Right atrium auricular region (tissue), 2 donors: Measurements from ENCODE around the gene BANK1. TPM values are rescaled to one million over a fixed set of nuclear protein-coding genes. Genes with fewer than 3 reads are reported as not detected.

Source experiments
- DNase-seq: peaks from one replicate; pipeline ENCODE4 v3.0.0-alpha.2; 2019; ENCODE audit warnings: low spot score
- H3K27ac ChIP-seq, 2 donors: fragments of 200-600 bp; sonication (generic); 1 replicate in 1 of 2; 2 replicates in 1 of 2; pipeline ENCODE4 v1.5.1; 2016 to 2019
- H3K27me3 ChIP-seq, 2 donors: fragments of 200-600 bp; sonication (generic); one replicate each; pipeline versions ENCODE4 v1.5.1 to v1.6.0; 2017 to 2019
- H3K36me3 ChIP-seq: fragments of 200-600 bp; sonication (generic); one replicate; pipeline ENCODE4 v1.5.1; 2016
- H3K4me1 ChIP-seq, 2 donors: fragments of 200-600 bp; sonication (generic); one replicate each; pipeline versions ENCODE4 v1.5.1 to v1.6.0; 2017 to 2019
- H3K4me3 ChIP-seq, 2 donors: fragments of 200-600 bp; sonication (generic); 1 replicate in 1 of 2; 2 replicates in 1 of 2; pipeline ENCODE4 v1.5.1; 2017 to 2019; ENCODE audit warnings: mild to moderate bottlenecking in 1 of 2, moderate library complexity in 1 of 2
- H3K9me3 ChIP-seq, 2 donors: fragments of 200-600 bp; sonication (generic); one replicate each; pipeline ENCODE4 v1.5.1; 2019
- CTCF ChIP-seq, 2 donors: fragments of 200-600 bp; sonication (generic); IDR thresholded peaks; one replicate each; pipeline ENCODE4 v1.5.1; 2019; ENCODE audit warnings: antibody characterized with exemption in 2 of 2
- total RNA-seq, 2 donors: library from RNA; depleted of rRNA; stranded (reverse); fragments of >200 nt; gene quantifications; one replicate each; pipeline ENCODE4 v1.1.0, GENCODE V29; 2016

BANK1 gene
- total RNA-seq, 2 donors from 2014 or later = 1.4 TPM; not detected in 1

DNA sequence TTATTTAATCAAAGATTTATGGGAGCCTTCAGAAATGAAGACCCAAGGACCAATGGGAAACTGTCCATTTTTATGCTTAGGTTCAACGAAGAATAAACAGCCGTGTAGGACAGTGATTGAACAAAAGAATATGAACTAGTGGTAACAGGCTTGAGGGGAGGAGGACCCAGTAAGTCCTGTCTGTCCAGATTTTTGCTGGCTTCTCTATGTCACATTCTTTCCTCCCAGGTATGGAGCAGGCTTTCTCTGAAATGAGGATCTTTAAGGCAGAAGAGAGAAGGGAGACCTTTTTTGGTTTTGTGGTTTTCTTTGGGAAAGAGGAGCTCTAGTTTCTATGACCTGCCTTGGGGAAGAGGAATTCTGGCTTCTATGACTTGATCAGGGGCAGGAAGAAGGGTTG lies 74.1 kb downstream of the BANK1 start:
- no peak for DNase-seq
- no peaks in the 10 kb centered on the region for H3K36me3 ChIP-seq
- no peaks in the 10 kb centered on the region for H3K27me3 ChIP-seq
- no peak overlapping the region for H3K27ac ChIP-seq
- H3K4me1 ChIP-seq = no peaks in the 10 kb centered on the region
- H3K4me3 ChIP-seq = no peak overlapping the region
- H3K9me3 ChIP-seq = no peaks in the 10 kb centered on the region
- TF ChIP-seq CTCF (IDR thresholded peaks at IDR 0.05) = no peak

GRCh38 chr4:101865501-101866062 lies 75.1 kb downstream of the BANK1 start:
- H3K4me3 ChIP-seq = no peak overlapping the region
- H3K27ac ChIP-seq = no peak overlapping the region
- no peak for DNase-seq
- no peaks in the 10 kb centered on the region for H3K27me3 ChIP-seq
- H3K36me3 ChIP-seq = no peaks in the 10 kb centered on the region
- H3K9me3 ChIP-seq = no peaks in the 10 kb centered on the region
- TF ChIP-seq CTCF (IDR thresholded peaks at IDR 0.05) = no peak
- H3K4me1 ChIP-seq = no peaks in the 10 kb centered on the region

DNA sequence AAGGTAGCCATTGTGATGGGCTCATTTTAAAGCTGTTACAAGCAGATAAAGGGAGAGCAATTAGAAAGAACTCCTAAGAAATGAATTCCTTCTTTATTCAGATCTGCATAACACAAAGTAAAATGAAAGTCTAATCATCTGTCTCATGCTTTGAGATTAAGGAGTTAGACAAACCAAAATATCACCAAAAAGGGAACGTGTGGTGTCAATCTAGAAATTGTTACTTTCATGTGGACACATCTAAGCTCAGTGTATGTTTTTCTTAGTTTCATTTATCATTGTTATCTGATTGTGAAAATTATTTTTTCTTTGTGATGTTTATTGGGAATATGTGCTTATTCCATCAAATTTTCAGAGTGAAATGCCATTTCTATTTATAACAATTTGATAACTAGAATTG lies 80.3 kb downstream of the BANK1 start:
- H3K27ac ChIP-seq = no peak overlapping the region
- H3K36me3 ChIP-seq = no peaks in the 10 kb centered on the region
- no peaks in the 10 kb centered on the region for H3K4me1 ChIP-seq
- no peak overlapping the region for H3K4me3 ChIP-seq
- no peak for TF ChIP-seq CTCF (IDR thresholded peaks at IDR 0.05)
- DNase-seq = no peak
- H3K27me3 ChIP-seq = no peaks in the 10 kb centered on the region
- H3K9me3 ChIP-seq = no peaks in the 10 kb centered on the region

DNA sequence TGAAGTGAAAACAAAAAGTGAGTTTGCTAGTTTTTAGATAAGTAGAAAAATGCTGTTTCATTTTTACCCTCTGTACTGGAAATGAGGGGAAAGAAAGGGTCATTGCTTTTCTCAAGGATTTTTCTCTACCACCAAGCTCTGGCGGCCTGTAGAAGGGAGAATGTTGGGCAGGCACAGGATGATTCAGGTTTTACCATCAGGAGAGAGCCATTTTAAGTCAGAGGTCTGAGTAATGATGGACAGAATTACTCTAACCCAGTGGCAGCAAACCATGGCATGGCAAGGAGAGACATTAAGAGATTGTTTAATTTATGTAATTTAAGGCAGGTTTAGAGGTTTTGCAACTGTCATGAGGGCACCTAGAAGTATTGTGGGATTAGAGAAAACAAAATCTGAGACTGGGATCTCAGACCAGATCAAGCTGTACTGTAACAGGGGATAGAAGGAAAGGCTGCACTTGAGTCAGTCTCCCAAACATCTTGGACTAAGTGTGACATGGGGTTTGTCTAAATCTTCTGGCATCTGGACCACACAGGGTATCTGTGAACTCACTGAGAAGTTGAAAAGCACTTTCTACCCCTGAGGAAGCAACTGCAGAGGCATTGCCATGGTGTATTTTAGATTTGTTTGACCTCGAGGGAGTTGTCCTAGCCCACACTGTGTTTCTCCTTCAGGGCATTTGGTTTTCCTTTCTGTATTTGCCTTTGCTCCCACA lies 81.6 kb downstream of the BANK1 start:
- no peak for TF ChIP-seq CTCF (IDR thresholded peaks at IDR 0.05)
- no peak for DNase-seq
- Histone ChIP-seq H3K4me3 (no peak overlapping the region), H3K4me1 (no peaks in the 10 kb centered on the region), H3K36me3 (no peaks in the 10 kb centered on the region), H3K9me3 (no peaks in the 10 kb centered on the region), H3K27me3 (no peaks in the 10 kb centered on the region), H3K27ac (no peak overlapping the region)

DNA sequence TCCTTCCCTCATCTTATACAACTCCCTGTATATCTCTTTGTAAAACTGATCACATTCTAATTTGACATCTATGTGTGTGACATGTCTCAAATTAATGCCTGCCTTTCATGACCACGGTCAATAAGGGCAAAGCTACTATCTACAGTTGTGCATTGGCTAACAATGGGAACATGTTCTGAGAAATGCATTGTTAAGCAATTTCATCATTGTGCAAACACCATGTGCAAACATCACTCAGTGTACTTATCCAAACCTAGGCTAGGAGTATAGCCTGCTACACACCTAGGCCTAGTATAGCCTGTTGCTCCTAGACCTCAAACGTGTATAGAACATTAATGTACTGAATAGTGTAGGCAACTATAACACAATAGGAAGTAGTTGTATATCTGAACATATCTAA lies 95.0 kb downstream of the BANK1 start:
- Histone ChIP-seq H3K27ac (no peak overlapping the region), H3K36me3 (no peaks in the 10 kb centered on the region), H3K27me3 (no peaks in the 10 kb centered on the region), H3K9me3 (no peaks in the 10 kb centered on the region), H3K4me1 (no peaks in the 10 kb centered on the region), H3K4me3 (no peak overlapping the region)
- TF ChIP-seq CTCF (IDR thresholded peaks at IDR 0.05) = no peak
- DNase-seq = no peak

DNA sequence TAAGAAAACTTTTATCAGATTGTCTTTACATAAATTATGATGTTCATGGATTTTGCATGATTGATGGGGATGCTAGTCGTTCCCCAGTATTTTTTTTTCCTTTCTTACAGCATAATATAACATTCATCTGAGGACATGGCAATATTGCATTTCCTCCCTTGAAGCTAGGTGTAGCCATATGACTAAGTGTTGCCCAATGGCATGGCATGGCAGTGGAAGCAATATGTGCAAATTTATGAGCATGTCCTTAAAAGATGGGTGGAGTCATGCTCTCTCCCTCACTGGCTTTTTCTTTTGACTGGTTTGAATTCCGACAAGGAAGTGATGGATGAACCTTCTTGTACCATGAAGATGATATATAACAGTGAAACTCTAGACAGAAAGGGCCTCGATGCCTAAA lies 96.3 kb downstream of the BANK1 start:
- Histone ChIP-seq H3K4me1 (no peaks in the 10 kb centered on the region), H3K9me3 (peaks cover 0 to 5% of the 10 kb centered on the region in 2 donors), H3K27ac (no peak overlapping the region), H3K27me3 (no peaks in the 10 kb centered on the region), H3K36me3 (no peaks in the 10 kb centered on the region), H3K4me3 (no peak overlapping the region)
- DNase-seq = no peak
- no peak for TF ChIP-seq CTCF (IDR thresholded peaks at IDR 0.05)
